Right renal cortex interstitium (tissue), 3 donors: Measurements from ENCODE around the gene SUDS3. TPM values are rescaled to one million over a fixed set of nuclear protein-coding genes. Genes with fewer than 3 reads are reported as not detected.

Experiments used
- DNase-seq, 3 donors: peaks; one replicate each; pipeline ENCODE4 v3.0.0-alpha.2; 2013; ENCODE audit warnings: low read depth in 3 of 3, low spot score in 2 of 3
- polyA plus RNA-seq, 3 donors: library from polyadenylated mRNA; unstranded; fragments of 120-200 nt; gene quantifications; one replicate each; pipeline ENCODE4 v1.2.1, GENCODE V29; 2013; ENCODE audit not compliant: insufficient read length in 3 of 3

Gene SUDS3
- polyA plus RNA-seq, 3 donors = 46.0 to 47.9 (median 46.8) TPM

DNA sequence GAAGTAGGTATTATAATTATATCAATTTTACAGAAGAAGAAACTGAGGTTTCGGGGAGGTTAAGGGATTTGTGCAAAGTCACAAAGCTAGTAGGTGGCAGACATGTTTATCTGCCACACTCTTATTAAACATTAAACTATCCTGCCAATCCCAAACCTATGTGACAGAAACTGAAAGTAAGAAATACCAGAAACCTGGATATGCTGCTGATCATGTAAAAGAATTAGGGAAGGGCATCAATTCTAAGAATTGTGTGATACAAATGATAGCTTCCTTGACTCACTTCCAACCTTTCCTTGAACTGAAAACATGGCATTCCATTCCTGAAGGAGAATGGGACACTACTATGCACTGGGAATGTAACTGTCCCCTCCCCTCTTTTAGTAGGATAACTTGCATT lies 20.5 kb upstream of the SUDS3 start:
- DNase-seq = no peak

DNA sequence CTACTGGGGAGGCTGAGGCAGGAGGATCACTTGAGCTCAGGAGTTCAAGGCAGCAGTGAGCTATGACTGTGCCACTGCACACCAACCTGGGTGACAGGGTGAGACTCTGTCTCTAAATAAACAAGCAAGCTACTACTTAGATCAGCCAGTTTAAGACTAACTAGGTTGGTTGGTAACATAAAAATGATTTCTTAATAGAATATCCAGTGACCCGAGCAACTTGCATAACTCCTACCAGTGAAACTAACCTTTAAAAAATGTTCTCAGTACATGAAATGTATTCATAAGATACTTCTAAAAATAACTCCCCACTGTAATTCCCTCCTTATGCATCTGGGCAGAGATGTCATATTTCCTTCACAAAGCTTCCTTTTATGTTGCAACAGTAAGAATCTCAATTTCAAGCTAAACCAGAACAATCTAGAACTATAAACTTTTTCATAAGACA lies 19.5 kb upstream of the SUDS3 start:
- no peak for DNase-seq

DNA sequence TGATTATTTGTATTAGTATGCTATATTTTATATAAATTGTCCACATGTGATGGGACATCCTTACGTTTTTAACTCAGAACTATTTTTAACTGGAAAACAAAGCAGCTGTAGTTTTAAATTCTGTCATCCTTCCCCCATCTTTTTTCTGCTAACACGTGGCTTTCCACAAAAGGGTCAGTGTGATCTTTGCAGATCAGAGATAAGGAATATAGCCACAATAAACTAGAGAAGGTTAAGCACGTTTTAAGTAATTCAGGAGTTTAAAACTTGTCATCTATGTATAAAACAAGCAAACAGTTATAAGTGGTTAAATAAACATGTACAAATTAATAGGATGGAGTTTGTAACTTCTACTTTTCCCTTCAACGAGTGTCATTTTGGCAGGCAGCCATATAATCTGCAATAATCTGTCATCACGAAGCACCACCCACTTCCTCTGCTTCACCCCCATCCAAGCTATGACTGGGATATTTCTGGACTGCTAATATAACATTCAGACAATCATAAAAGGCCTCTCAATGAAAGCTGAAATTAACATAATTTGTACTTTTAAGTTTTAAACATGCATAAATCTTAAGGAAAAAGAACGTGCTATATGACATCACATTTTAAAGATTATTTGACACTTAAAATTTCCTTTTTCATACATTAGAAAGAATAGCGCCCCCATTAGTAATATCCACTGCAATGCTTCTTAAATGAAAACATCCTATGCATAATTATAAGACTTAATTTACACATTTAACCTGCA lies 18.9 kb upstream of the SUDS3 start:
- DNase-seq = no peak

DNA sequence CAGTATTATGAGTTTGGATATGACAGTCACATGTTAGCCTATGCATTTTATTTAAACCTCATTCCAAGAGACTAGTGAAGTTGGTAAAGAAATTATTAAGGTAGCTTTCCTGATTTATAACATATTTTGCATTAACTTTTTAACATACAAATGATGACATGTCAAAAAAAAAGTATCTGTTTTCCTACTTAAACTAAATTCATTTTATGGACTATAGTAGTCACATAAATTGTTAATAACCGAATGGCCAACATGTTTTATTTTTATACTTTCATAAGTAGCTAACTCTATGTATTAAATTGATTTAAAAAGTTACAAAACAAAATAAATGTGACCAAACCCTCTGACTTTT lies 18.4 kb upstream of the SUDS3 start:
- no peak for DNase-seq

DNA sequence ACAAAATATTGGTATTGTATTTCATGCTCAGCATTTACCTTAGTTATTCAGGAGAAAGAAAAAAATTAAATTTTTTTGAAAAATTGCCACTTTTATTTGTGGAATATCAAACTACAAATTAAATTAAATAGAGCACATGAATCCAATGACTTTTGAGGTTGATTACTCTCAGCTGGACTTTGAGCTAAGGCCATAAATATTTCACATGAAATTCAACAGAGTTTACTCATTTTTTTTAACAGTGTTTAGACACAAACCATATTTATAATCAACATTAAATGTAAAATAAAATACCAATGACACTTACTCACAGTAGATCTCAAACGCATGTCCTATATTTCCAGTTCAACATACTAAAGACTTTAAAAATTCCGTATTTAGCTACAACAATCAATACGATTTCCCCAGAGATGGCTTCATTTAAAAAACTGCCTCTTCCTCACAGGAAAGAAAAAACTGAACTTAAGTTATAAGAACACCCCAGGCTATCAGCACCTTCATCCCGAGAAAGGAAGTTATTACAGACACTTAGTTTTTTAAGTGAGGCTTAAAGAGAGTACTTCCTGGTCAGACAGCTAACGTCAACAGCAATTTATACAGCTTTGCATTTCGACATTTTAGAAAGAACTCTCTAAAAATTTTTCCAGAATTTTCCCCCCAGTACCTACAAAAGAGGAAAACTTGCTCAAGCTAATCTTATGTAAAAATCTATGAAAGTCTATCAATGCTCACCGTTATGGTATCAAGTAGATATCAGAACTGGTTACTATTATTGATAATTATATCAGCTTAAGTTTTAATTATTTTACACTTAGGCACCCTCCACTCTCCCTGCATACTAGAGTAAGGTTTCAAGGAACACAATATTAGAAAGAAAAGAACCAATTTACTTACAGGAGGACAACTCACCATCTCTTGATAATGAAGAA lies 17.5 kb upstream of the SUDS3 start:
- no peak for DNase-seq

DNA sequence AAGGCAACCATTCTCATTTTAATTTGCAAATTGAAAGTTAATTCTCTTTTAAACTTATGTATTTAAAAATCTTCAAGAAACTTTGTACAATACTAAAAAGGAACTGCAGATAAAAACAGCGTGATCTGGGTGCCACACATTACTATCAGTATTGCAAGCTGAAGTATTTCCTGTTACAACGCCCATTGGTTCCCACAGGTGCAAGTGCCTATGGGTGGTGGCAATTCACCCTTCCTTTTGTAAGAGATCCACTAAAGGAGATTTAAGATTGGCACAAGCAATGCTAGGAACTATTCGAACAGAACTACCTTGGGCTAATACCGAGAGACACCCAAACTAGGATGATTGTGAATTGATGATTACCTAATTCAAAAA lies 16.8 kb upstream of the SUDS3 start:
- no peak for DNase-seq

DNA sequence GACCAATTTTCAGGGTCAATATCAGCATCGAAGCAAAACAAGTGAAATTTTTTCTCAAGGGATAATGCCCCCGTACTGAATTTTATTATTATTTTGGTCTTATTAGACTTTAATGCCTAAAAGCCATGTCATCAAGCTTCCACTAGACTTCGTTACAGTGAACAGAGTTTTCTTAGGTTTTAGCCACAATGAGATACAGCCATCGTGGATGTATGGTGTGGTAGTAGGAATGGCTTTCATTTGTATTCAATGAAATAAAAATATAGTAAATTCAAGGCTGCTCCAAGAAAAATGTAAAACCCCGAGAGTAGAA lies 15.3 kb upstream of the SUDS3 start:
- DNase-seq = no peak

DNA sequence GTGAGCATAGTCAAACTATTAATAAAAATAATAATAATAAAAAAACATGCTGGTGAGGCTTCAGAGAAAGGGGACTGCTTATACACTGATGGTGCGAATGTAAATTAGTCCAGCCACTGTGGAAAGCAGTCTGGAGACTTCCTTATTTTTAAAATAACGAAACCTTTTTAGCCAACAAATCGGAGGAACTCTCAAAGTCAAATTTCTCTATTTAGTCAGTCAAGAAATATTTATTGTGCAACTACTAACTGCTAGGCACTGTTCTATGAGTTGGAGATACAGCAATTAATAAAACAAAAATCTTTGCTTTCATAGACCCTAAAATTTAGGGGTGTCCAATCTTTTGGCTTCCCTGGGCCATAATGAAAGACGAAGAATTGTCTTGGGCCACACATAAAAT lies 14.5 kb upstream of the SUDS3 start:
- no peak for DNase-seq

- DNase-seq = no peak
Observed at GRCh38 chr12:118368821-118369220, 7.5 kb upstream of the SUDS3 start.

GRCh38 chr12:118370601-118371000 lies 5.8 kb upstream of the SUDS3 start:
- no peak for DNase-seq

GRCh38 chr12:118371321-118372282 lies 4.8 kb upstream of the SUDS3 start:
- DNase-seq = no peak

GRCh38 chr12:118372541-118373495 lies 3.5 kb upstream of the SUDS3 start, which contains the start of gene TAOK3:
Gene TAOK3, minus strand, starts transcription at chr12:118372907. Its CDS starts 117,340 bp downstream, at chr12:118255567.
- DNase-seq = peak; percentile 86 to 91 (median 91)

GRCh38 chr12:118373616-118374015 lies 2.7 kb upstream of the SUDS3 start:
- DNase-seq = no peak

GRCh38 chr12:118374126-118374725 lies 2.1 kb upstream of the SUDS3 start:
- no peak for DNase-seq

GRCh38 chr12:118374909-118375308 lies 1.4 kb upstream of the SUDS3 start:
- DNase-seq = no peak

DNA sequence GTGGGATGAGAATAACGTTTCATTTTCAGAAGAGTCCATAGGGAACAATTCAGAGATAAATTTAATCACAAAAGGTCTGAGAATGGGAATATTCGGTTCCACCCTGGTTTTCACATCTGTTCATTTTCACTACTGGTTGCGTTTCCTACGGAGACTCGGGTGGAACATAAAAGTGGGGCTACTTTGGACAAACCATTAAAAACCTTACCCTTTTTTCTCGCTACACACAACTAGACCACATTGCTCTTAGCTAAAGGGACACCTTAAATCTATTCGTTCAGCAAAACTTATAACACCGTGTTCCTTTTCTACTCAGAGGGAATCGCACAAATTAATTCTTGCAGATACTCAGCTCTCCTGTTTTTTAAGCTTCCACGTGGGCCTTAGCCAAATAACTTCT lies 1.0 kb upstream of the SUDS3 start:
- no peak for DNase-seq

GRCh38 chr12:118377021-118377883 lies 897 bp downstream of the SUDS3 start:
- no peak for DNase-seq

DNA sequence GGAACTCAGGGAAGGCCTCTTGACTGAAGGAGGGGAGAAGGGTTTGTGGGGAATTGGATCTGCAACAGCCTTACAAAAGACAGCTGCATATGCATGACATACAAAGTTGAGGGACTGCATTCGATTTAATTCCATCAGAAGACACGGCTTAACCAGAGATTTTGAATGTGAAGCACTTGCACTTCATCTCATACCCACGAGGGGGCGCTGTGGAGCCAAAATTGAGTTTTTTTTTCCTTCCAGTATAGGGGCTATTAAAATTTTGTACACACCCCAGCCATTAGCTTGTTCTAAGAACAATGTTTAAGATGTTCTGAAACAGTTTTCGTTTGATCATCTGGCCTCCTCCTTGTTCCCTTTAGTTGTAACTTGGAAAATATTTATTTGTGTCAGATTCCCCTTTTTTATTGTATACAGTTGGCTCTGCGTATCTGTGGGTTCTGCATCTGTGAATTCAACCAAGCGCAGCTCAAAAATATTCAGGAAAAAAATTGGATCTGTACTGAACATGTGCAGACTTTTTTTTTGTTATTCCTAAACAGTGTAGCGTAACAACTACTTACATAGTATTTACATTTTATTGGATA lies 1.6 kb downstream of the SUDS3 start:
- no peak for DNase-seq
